Measurements from ENCODE around the gene PLCL1. TPM values are rescaled to one million over a fixed set of nuclear protein-coding genes. Genes with fewer than 3 reads are reported as not detected.
A peak's percentile ranks its signal among the peaks of the same experiment; 100 is the strongest.

PLCL1 gene
- total and polyA plus RNA-seq, 2 donors (not counting 3 experiments of a cell fraction or from before 2014, with no cell fraction given), result 0.79 to 3.4 TPM

DNA sequence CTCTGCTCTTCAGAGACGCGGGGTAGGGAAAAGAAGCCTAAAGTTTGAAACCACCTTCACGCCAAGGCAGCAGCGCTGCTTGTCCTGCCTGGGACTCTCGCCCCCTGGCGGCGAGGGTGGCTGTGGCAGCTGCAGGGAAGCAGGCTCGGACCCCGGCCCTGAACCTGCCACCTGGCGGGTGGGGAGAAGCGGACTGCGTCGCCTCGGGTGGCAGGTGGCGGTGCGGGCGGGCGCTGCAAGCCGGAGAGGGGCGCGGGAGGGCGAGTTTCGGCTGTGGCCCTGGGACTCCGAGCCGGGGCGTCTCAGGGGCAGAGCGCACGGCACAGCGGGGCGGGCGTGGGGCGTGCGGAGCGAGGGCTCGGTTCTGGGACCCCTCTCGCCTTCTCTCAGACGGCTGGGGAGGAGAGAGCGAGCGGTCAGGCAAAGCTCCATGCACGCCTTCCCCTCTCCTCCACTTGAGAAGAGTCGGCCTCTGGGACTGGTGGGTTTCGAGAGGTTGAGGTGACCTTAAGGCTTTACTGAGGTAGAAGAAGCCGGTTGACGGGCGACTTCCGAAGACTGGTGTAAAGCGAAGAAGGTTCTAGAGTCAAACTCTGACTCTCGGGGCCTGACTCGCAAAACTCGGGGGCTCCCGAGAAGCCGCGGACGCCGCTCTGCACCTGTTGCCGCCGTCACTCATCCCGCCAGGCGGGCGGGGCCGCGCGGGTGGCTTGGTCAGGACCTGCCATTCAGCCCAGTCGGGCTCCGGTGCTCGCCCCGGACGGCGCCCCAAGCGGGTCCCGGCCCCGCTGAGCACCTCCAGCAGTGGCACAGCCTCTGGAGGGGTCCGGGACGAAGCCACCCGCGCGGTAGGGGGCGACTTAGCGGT lies 18.1 kb upstream of the PLCL1 start:
- H3K79me2 ChIP-seq (ENCODE audit: control insufficient read depth, insufficient read depth, low read length), result no peaks in the 10 kb centered on the region
- FAIRE-seq (no peak), DNase-seq (ENCODE audit: low read depth, low spot score) (no peak)
- H3K27me3 ChIP-seq (ENCODE audit: control insufficient read depth in 2 of 2, insufficient read depth in 2 of 2, low read length in 2 of 2), result peaks cover 3 to 26% of the 10 kb centered on the region in 2 experiments
- ChIA-PET CTCF (interaction anchor here (0.5 to 1.0 kb wide), 2 partner anchors 476 to 510 kb away, joined by 3 to 4 read pairs; no protein-coding TSS in a partner anchor), POLR2A (no interaction called here)
- H3K9me1 ChIP-seq (replicated peaks; ENCODE audit: control insufficient read depth, extremely low read depth, insufficient read depth, low read length), result no peaks in the 10 kb centered on the region
- BruUV-seq (replicated peaks), result no TSS peak
- intact Hi-C loops (cut with micrococcal nuclease), result no loop called here
- peak overlapping the region; percentile 13 for H2AFZ ChIP-seq (ENCODE audit: low read depth, low read length)
- TF ChIP-seq, protein P1, sequence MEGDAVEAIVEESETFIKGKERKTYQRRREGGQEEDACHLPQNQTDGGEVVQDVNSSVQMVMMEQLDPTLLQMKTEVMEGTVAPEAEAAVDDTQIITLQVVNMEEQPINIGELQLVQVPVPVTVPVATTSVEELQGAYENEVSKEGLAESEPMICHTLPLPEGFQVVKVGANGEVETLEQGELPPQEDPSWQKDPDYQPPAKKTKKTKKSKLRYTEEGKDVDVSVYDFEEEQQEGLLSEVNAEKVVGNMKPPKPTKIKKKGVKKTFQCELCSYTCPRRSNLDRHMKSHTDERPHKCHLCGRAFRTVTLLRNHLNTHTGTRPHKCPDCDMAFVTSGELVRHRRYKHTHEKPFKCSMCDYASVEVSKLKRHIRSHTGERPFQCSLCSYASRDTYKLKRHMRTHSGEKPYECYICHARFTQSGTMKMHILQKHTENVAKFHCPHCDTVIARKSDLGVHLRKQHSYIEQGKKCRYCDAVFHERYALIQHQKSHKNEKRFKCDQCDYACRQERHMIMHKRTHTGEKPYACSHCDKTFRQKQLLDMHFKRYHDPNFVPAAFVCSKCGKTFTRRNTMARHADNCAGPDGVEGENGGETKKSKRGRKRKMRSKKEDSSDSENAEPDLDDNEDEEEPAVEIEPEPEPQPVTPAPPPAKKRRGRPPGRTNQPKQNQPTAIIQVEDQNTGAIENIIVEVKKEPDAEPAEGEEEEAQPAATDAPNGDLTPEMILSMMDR (IDR thresholded peaks at IDR 0.05; ENCODE audit: extremely low read depth in 1 of 2, insufficient read depth in 1 of 2, low read depth in 1 of 2, low read length in 2 of 2), result peak; percentile 50 to 79
- TF ChIP-seq EZH2 (IDR thresholded peaks at IDR 0.05; ENCODE audit: borderline replicate concordance, low read depth, low read length, severe bottlenecking), result peak; percentile 52
- no peak for TF ChIP-seq FOS (IDR thresholded peaks at IDR 0.05; ENCODE audit: borderline replicate concordance, insufficient read depth, low read length)
- H3K27ac ChIP-seq (ENCODE audit: insufficient read depth, low read depth, low read length), result no peak overlapping the region
- H3K4me3 ChIP-seq (replicated peaks in 1 of 3; ENCODE audit: insufficient read depth in 1 of 3, low read depth in 1 of 3, low read length in 3 of 3), result peak overlapping the region; percentile 3 to 31 (median 27)
- H3K9ac ChIP-seq (replicated peaks; ENCODE audit: extremely low read depth, insufficient read depth, low read length), result no peak overlapping the region
- no peaks in the 10 kb centered on the region for H3K36me3 ChIP-seq (ENCODE audit: control insufficient read depth in 2 of 2, extremely low read depth in 1 of 2, insufficient read depth in 2 of 2, low read length in 2 of 2)
- peak overlapping the region; percentile 61 for H3K4me2 ChIP-seq (ENCODE audit: insufficient read depth, low read length)
- H3K4me1 ChIP-seq (ENCODE audit: control insufficient read depth, extremely low read depth, insufficient read depth, low read length), result peaks cover 3% of the 10 kb centered on the region
- no peaks in the 10 kb centered on the region for H4K20me1 ChIP-seq (replicated peaks; ENCODE audit: control insufficient read depth, extremely low read depth, insufficient read depth, low read length)
- no peaks in the 10 kb centered on the region for H3K9me3 ChIP-seq (replicated peaks; ENCODE audit: control insufficient read depth, insufficient read depth, low read length)
- dilution Hi-C loops (cut with MboI; ENCODE audit: extremely low pct_ligation_motif_present, low sequenced_read_pairs), result no loop called here

DNA sequence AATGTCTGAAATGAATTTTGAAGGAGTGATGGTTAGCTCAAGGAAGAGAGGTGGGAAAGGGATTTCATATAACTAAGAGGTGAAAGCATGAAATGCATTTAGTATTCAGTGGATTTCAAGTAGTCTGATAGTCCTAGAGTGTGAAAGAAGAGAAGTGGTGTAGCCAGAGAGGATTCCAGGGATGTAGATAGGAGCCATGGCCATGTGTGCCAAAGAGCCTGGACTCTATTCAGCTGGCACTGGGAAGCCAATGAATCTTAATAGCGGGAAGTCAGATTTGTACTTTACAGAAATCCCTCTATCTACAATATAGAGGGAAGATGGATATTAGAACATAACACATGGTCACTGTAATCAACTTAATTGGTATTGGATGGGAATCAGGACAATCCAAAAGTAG lies 10.9 kb upstream of the PLCL1 start:
- no peak overlapping the region for H3K4me3 ChIP-seq (replicated peaks in 1 of 3; ENCODE audit: insufficient read depth in 1 of 3, low read depth in 1 of 3, low read length in 3 of 3)
- intact Hi-C loops (cut with micrococcal nuclease), result no loop called here
- no peak overlapping the region for H3K9ac ChIP-seq (replicated peaks; ENCODE audit: extremely low read depth, insufficient read depth, low read length)
- no peaks in the 10 kb centered on the region for H3K36me3 ChIP-seq (ENCODE audit: control insufficient read depth in 2 of 2, extremely low read depth in 1 of 2, insufficient read depth in 2 of 2, low read length in 2 of 2)
- ChIA-PET POLR2A (no interaction called here), CTCF (interaction anchor here (0.6 to 1.7 kb wide), 3 partner anchors 8 to 503 kb away, joined by 3 to 6 read pairs (median 5); no protein-coding TSS in a partner anchor)
- peaks cover 4 to 25% of the 10 kb centered on the region in 2 experiments for H3K27me3 ChIP-seq (ENCODE audit: control insufficient read depth in 2 of 2, insufficient read depth in 2 of 2, low read length in 2 of 2)
- H3K27ac ChIP-seq (ENCODE audit: insufficient read depth, low read depth, low read length), result no peak overlapping the region
- H3K79me2 ChIP-seq (ENCODE audit: control insufficient read depth, insufficient read depth, low read length), result no peaks in the 10 kb centered on the region
- no peak overlapping the region for H2AFZ ChIP-seq (ENCODE audit: low read depth, low read length)
- no peaks in the 10 kb centered on the region for H3K9me1 ChIP-seq (replicated peaks; ENCODE audit: control insufficient read depth, extremely low read depth, insufficient read depth, low read length)
- no peaks in the 10 kb centered on the region for H3K4me1 ChIP-seq (ENCODE audit: control insufficient read depth, extremely low read depth, insufficient read depth, low read length)
- DNase-seq (ENCODE audit: low read depth, low spot score), result no peak
- TF ChIP-seq POLR2A (IDR thresholded peaks at IDR 0.05; ENCODE audit: low read depth, low read length) (no peak), POLR2AphosphoS5 (IDR thresholded peaks at IDR 0.05; ENCODE audit: insufficient read depth, low read depth, low read length) (no peak)
- H4K20me1 ChIP-seq (replicated peaks; ENCODE audit: control insufficient read depth, extremely low read depth, insufficient read depth, low read length), result no peaks in the 10 kb centered on the region
- no TSS peak for BruUV-seq (replicated peaks)
- no peak for FAIRE-seq
- H3K4me2 ChIP-seq (ENCODE audit: insufficient read depth, low read length), result no peak overlapping the region
- dilution Hi-C loops (cut with MboI; ENCODE audit: extremely low pct_ligation_motif_present, low sequenced_read_pairs), result no loop called here
- H3K9me3 ChIP-seq (replicated peaks; ENCODE audit: control insufficient read depth, insufficient read depth, low read length), result no peaks in the 10 kb centered on the region
